Inferior parietal cortex (tissue), 1 donor: Measurements from ENCODE around the gene LTBP1.
"Not testable (repeated sequence)": the region's sequence is repeated elsewhere in the genome, so short reads cannot be mapped to it uniquely, and the experiment has no call there.

Experiments
- DNase-seq: peaks from one replicate; pipeline ENCODE4 v3.0.0-alpha.2; 2016; ENCODE audit errors: extremely low spot score

Gene LTBP1

DNA sequence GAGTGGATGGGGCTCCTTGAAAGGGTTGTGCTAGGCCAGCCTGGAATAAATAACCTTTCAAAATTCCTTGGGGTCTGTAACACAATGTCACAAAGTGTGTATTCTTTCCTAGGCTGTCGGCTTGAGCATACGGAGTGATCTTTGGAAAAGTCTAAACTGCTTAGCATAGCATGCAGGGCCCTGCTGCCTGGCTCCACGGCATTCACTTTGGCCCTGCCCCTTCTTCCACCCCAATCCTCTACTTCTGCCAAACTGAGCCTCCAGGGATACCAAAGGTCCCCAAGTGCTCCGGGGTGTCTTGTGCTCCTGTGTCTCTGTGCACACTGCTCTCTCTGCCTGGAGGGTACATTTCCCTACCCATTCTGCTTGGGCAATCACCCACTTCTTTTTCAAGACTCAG, 196.1 kb downstream of the LTBP1 start:
- DNase-seq = no peak

DNA sequence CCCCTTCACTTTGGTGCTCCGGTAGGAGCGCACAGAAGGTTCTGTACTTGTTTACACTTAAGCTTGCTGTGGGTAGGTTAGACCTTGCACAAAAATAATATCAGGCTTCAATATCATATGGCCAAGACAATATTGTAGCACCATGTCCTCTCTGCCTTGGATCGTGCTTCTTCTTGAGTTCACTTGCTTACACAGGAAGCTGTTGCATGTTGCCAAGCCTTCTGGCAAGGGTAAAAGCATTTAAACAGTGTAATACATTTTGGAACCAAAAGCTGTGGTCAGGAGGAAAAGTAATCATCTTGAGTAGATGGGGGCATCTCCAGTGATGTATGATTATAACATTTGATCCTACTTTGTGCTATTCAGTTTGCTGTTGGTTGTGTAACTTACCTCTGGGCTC, 197.5 kb downstream of the LTBP1 start:
- DNase-seq = no peak

DNA sequence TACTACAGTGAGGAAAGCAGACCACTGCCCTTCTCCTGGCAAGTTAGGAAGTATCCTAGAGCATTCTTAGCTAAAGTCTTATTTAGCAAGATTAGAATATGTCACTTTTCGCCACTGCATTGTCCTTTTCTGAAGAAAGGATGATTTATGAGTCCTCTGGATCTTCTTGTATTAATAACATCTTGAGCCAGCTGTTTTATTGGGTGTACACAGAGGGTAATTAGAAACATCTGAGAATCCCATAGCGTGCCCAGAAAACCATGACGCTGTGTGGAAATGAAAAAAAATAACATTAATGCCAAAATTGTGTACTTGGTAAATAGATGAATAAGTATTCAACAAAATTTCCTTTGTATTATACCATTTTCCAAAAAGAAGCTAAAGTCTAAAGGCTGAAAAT, 198.7 kb downstream of the LTBP1 start:
- no peak for DNase-seq

DNA sequence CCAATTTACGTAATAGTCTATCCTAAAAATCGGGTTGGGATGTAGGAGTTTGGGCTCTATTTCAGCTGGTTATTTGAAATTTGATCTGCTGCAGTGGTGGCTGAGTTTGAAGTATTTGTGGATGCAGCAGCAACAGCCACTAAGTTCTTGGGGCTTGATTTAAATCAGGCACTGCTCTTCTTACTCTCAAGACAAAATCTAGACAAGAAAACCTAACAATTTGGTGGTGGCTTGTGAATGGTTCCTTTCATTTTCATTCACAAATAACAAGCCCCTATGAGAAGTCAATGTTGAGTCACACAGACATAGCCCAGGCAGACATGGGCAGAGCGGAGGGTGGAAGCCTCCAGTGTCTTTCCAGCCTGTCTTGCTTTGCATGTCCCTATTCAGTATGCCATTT, 199.3 kb downstream of the LTBP1 start:
- DNase-seq = no peak

- DNase-seq = no peak
Observed at GRCh38 chr2:33153008-33153407, 206.3 kb downstream of the LTBP1 start.

DNA sequence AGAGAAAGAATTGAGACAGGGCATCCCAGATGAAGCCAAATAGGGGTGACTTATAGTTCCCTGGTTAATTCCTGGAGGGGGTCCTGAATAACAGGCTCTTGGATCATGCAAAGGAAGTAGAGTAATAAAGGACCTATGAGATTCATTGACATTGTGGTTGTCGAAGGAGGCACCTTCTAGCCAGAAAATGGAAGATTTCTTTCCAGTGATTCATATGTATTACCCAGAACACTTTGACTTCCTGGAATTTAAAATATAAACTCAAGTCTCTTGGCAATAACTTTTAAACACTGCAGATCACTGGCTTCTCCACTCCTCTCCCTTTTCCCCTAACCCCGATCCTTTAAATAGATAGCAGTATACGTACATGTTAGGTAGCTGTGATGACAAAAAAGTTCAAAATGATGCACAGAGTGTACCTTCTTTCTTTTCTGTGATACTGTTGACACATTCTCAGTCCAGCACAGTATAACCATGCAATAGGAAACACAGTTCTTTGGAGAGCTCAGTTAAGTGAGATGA, 211.8 kb downstream of the LTBP1 start:
- DNase-seq = no peak

GRCh38 chr2:33160191-33160590, 213.4 kb downstream of the LTBP1 start:
- DNase-seq = no peak

- no peak for DNase-seq
Observed at GRCh38 chr2:33166287-33166881, 219.6 kb downstream of the LTBP1 start.

GRCh38 chr2:33167622-33168245, 221.0 kb downstream of the LTBP1 start:
- DNase-seq = no peak

GRCh38 chr2:33168425-33168824, 221.7 kb downstream of the LTBP1 start:
- no peak for DNase-seq

- no peak for DNase-seq
Observed at GRCh38 chr2:33168922-33169321, 222.2 kb downstream of the LTBP1 start.

GRCh38 chr2:33170251-33170650, 223.5 kb downstream of the LTBP1 start:
- not testable (repeated sequence) for DNase-seq

DNA sequence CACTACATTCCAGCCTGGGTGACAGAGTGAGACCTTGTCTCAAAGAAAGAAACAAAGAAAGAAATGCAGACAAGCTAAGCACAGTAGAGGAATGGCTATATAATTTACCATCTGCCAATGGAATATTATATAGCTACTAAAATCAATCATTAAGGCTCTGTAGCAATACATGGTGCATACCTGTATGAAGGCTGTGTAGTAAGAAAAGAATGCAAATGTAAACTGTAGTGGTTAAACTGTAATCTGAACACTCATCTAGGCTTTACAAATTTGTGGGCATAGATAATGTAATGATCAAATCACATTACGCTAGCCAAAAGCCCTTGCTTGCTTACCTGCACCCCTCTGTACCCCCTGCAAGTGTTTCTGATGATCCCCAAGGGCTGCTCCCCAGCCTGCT, 230.9 kb downstream of the LTBP1 start:
- no peak for DNase-seq

DNA sequence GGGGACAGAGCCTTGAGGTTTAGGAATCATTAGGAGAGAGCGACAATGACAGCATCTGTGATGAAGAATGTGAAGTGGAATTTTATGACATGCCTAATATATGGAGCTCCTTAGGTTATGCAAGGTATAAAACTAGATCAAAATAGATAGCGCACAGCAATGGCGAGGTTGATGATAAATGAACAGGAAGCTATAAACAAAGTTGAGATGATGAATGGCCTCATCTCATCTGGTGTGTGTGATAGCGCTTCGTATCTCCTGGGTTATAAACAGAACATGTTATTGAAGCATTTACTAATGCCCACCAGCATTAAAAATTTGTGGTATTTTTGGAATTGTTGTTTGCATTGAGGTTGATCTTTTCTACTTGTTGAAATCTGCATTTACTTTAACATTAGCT, 231.5 kb downstream of the LTBP1 start:
- DNase-seq = no peak

GRCh38 chr2:33180915-33181314, 234.2 kb downstream of the LTBP1 start:
- no peak for DNase-seq

DNA sequence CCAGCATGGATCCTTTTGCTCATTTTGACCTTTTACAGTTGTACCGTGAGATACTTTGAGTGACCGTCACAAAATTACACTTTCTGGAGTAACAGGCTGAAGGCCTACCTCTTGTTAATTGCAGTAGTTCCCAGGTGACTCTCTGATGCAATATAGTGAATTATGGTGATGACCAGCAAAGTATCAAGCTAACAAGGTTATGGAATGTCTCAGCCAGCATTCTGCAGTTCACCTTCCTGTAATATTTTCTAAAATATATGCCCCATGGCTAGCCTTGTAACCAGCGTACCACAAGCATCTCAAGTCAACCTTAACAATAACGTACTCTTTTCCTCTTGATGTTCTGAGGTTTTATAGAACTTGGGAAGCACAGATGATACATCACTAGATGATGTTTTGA, 234.7 kb downstream of the LTBP1 start:
- DNase-seq = no peak

DNA sequence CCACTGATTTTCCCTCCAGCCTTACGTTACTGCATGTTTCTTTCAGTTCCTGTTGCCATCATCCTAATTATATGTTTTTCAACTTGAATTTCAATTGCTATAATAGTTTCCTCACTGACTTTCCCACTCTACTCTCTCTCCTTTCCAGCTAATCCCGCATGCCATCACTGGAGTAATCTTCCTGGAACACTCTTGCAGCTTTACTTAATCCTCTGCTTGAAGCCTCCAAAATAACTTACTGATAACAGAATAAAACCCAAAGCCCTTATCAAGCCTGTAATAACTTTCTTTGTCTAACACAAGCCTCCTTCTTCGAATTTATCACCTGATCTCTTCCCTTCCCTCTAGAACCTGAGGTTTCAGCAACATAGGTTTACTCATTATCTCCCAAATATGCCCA, 237.3 kb downstream of the LTBP1 start:
- DNase-seq = no peak

DNA sequence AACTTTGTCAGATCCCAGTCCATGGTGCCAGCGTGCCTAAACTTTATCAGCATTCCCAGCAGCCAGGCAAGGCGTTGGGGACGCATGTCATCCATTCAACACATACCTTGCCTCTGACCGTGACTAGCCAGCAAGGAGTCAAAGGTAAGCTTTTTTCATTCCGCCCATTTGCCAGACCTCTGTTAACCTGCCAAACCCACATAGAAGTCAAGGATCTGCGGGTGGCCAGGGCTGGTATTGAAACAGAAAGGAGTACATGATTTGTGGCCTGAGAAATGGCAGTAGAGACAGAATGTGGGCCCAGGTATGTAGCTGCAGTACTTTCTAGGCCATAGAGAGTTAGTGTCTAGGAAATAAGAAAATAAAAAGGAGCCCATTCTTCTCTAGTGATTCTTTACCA, 240.2 kb downstream of the LTBP1 start:
- DNase-seq = no peak

GRCh38 chr2:33188799-33189198, 242.0 kb downstream of the LTBP1 start:
- no peak for DNase-seq

DNA sequence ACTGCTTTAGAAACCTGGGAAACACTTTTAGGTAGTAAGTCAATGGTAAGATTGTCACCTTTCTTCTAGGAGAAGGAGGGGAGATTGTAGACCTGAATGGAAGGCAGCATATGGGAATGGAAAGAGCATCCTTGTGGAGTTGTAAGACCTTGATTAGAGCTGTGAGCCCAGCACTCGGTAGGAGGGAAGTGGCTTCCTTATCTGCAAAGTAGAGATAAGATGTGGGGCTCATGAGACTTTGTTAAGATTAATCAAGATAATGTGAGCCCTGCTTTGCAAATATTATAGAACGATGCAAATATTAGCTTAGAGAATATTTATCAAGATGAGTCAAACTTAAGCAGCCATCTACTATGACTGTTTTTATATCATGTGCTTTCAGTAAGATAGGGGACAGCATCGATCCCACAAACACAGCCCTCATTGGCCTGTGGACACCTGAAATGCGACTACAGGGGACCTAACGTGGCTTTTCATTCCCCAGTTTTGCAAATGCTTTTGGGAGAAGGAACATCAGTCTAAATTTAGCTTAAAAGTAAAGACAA, 243.7 kb downstream of the LTBP1 start:
- DNase-seq = no peak

DNA sequence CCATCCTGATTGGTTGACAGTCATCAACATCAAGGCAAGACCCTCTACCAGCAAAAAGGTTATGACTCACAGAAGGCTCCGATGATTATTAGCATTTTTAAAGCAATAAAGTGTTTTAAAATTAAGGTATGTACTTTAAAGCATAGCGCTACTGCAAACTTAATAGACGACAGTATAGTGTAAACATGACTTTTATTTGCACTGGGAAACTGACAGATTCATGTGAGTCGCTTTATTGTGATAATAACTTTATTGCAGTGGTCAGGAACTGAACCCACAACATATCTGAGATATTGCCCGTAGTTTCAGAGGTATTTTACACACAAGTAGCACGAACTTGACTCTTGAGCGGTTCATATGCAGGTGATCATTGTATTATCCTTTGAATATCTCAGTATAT, 249.1 kb downstream of the LTBP1 start:
- DNase-seq = no peak

GRCh38 chr2:33196700-33197099, 249.9 kb downstream of the LTBP1 start:
- DNase-seq = no peak

DNA sequence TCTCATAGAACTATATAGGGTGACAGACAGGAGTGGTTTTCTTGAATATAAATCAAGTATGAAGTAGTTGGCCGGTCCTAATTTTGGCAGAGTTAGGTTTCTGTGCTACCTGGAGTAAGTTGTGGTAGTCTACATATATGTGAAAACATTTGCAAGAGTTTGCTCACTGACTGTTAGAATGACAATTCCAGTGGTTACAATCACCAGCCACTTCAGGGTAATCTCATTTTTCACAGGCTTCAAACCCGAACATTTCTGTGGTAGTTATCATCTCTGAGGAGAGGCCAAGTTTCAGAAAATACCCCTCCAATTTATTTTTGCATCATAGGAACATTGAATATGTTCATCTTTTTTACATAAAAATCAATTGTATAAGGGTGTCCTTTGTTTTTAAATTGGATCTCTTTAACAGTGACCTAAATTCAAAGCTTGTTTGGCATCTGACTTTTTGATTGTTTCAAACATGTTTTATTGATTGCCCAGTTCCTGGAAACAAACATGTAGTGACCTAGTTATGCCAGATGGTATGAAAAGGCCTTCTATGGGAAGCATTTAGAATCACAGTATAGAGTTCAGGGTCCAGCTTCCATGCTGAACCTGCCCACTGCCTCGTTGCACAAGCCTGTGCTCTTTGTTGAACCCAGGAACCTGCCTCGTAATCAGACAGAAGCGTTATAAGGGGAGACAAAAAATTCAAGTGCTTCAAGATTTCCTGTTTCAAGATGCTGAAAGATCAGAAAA, 250.6 kb downstream of the LTBP1 start:
- no peak for DNase-seq
